CD4-positive, alpha-beta memory T cell (primary cell): ENCODE measurements around the gene KRTAP9-3. TPM values are rescaled to one million over a fixed set of nuclear protein-coding genes. Genes with fewer than 3 reads are reported as not detected.
A peak's percentile ranks its signal among the peaks of the same experiment; 100 is the strongest.
"Not testable (repeated sequence)": the region's sequence is repeated elsewhere in the genome, so short reads cannot be mapped to it uniquely, and the experiment has no call there.

Source experiments
- CTCF ChIA-PET: fragments of 350-600 bp; sonication (Branson Sonifier 250); formaldehyde crosslinking; loops from one replicate; lab custom pipeline; 2021; ENCODE audit warnings: inconsistent platforms; ENCODE audit not compliant: partially characterized antibody; lab: Charles Lee
- POLR2A ChIA-PET: fragments of 350-600 bp; sonication (Branson Sonifier 250); formaldehyde crosslinking; loops from one replicate; lab custom pipeline; 2021; ENCODE audit not compliant: partially characterized antibody; lab: Charles Lee
- DNase-seq, 5 donors: peaks; one replicate each; pipeline versions ENCODE4 v3.0.0 to v3.0.0-alpha.2; 2020 to 2022; ENCODE audit warnings: mixed read lengths in 1 of 5
- H3K27ac ChIP-seq: one replicate; pipeline ENCODE4 v1.7.0; 2013; ENCODE audit warnings: low read depth, low read length
- H3K27me3 ChIP-seq: 2 replicates; pipeline ENCODE4 v1.7.0; 2013; ENCODE audit warnings: mild to moderate bottlenecking, low read length, moderate library complexity; ENCODE audit not compliant: insufficient read depth
- H3K36me3 ChIP-seq: 2 replicates; pipeline ENCODE4 v1.7.0; 2013; ENCODE audit warnings: mild to moderate bottlenecking, low read length, moderate library complexity; ENCODE audit not compliant: insufficient read depth
- H3K4me1 ChIP-seq: 2 replicates; pipeline ENCODE4 v1.7.0; 2013; ENCODE audit warnings: mild to moderate bottlenecking, low read length, moderate library complexity; ENCODE audit not compliant: insufficient read depth
- H3K4me3 ChIP-seq, 2 donors: one replicate each; pipeline ENCODE4 v1.7.0; 2013; ENCODE audit warnings: low read length in 2 of 2, mild to moderate bottlenecking in 1 of 2
- H3K9me3 ChIP-seq, 2 donors: one replicate each; pipeline ENCODE4 v1.7.0; 2013; ENCODE audit warnings: low read length in 2 of 2, control low read depth in 1 of 2; ENCODE audit not compliant: control insufficient read depth in 1 of 2
- H3K27ac Mint-ChIP-seq, 7 donors: one replicate each; pipeline ENCODE4 v1.8.0; 2020 to 2021; ENCODE audit warnings: mixed read lengths in 7 of 7, mild to moderate bottlenecking in 6 of 7, inconsistent platforms in 3 of 7, moderate library complexity in 3 of 7
- H3K27me3 Mint-ChIP-seq, 2 donors: one replicate each; pipeline ENCODE4 v1.8.0; 2020 to 2021; ENCODE audit warnings: mixed read lengths in 2 of 2
- H3K36me3 Mint-ChIP-seq, 2 donors: one replicate each; pipeline ENCODE4 v1.8.0; 2020 to 2021; ENCODE audit warnings: mixed read lengths in 2 of 2, inconsistent platforms in 1 of 2, mild to moderate bottlenecking in 1 of 2
- H3K4me1 Mint-ChIP-seq, 4 donors: one replicate each; pipeline ENCODE4 v1.8.0; 2020 to 2021; ENCODE audit warnings: mixed read lengths in 4 of 4, mild to moderate bottlenecking in 1 of 4
- H3K4me3 Mint-ChIP-seq, 8 donors: one replicate each; pipeline ENCODE4 v1.8.0; 2020 to 2021; ENCODE audit warnings: mixed read lengths in 8 of 8, mild to moderate bottlenecking in 7 of 8, moderate library complexity in 6 of 8, inconsistent platforms in 3 of 8
- H3K9me3 Mint-ChIP-seq, 8 donors: one replicate each; pipeline ENCODE4 v1.8.0; 2020 to 2021; ENCODE audit warnings: mixed read lengths in 8 of 8, mild to moderate bottlenecking in 5 of 8, inconsistent platforms in 3 of 8, moderate library complexity in 1 of 8
- intact Hi-C: fragments of 100-400 bp; cut with micrococcal nuclease; formaldehyde crosslinking; loops from one replicate; pipeline ENCODE4 v1.15.1; 2023
- polyA plus RNA-seq, 2 donors: library from polyadenylated mRNA; unstranded; fragments of 300-500 nt; fragmentation: Illumina TruSeq; gene quantifications; one replicate each; pipeline ENCODE4 v1.2.3, GENCODE V29; 2021
- total RNA-seq, 2 experiments: library from RNA; stranded (reverse); gene quantifications; one replicate each; pipeline ENCODE4 v1.2.3, GENCODE V29; 2021

Gene KRTAP9-3
- total and polyA plus RNA-seq, 4 experiments from 2014 or later: not detected

DNA sequence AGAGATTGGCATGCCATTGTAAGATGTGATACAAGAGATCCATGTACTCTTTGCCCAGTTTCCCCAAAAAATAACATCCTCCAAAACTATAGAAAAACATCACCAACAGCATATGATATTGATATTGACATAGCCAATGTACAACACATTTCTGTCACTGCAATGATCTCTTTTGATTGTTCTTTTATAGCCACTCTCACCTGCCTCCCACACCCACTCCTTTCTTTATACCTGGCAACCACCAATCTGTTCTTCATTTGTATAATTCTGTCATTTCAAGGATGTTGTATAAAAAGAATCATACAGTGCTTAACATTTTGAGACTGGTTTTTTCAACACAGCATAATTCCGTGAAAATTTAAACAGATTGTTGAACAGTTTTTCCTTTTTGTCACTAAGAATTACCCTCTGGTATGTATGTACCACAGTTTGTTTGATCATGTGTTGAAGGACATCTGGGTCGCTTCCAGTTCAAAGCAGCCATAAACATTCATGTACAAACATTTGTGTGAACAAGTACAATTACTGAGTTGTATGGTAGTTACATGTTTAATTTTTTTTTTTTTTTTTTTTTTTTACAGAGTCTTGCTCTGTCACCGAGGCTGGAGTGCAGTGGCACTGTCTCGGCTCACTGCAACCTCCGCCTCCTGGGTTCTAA, 32.7 kb upstream of the KRTAP9-3 start:
- Histone ChIP-seq H3K9me3 (no peaks in the 10 kb centered on the region), H3K27ac (no peak overlapping the region), H3K36me3 (no peaks in the 10 kb centered on the region), H3K4me1 (no peaks in the 10 kb centered on the region), H3K27me3 (no peaks in the 10 kb centered on the region), H3K4me3 (no peak overlapping the region)
- POLR2A ChIA-PET: no interaction called here
- no peak overlapping the region for H3K4me3 Mint-ChIP-seq
- CTCF ChIA-PET: no interaction called here
- H3K9me3 Mint-ChIP-seq: peaks cover 0 to 8% (median 2%) of the 10 kb centered on the region in 8 donors
- peaks cover 0 to 1% (median 0%) of the 10 kb centered on the region in 4 donors for H3K4me1 Mint-ChIP-seq
- intact Hi-C loops: no loop called here
- no peak overlapping the region for H3K27ac Mint-ChIP-seq
- peaks cover 0 to 6% of the 10 kb centered on the region in 2 donors for H3K27me3 Mint-ChIP-seq
- DNase-seq: no peak
- no peaks in the 10 kb centered on the region for H3K36me3 Mint-ChIP-seq

DNA sequence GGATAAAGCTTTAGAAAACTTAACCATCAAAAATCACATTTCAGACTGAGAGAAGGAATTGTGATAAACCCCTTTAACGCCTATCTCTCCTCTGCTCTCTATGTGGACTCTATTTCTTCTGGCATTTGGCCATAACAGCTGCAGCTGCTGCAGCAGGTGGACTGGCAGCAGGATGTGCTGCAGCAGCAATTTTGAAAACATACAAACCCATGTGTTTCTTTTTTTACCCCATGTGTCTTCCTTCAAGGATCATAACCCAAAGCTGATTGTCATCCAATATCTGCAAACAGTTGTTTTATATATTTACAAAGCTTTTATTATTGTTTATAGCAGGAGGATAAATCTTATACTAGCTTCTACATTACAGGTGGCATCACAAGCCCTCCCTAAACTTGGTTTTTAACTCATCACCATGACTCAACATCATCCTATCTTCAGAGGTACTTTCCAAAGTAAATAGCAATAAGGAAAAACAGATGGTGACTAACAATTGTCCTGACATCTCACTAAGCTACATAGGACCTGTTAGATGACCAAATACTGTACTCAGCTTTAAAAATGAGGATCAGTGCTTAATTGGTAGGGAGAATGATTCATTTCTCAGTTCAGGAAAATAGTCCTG, 20.3 kb upstream of the KRTAP9-3 start:
- H3K4me1 Mint-ChIP-seq: peaks cover 0 to 8% (median 2%) of the 10 kb centered on the region in 4 donors
- Histone ChIP-seq H3K27ac (no peak overlapping the region), H3K4me1 (no peaks in the 10 kb centered on the region), H3K27me3 (no peaks in the 10 kb centered on the region), H3K4me3 (no peak overlapping the region), H3K36me3 (no peaks in the 10 kb centered on the region), H3K9me3 (no peaks in the 10 kb centered on the region)
- intact Hi-C loops: no loop called here
- H3K27ac Mint-ChIP-seq: no peak overlapping the region
- peaks cover 23 to 24% of the 10 kb centered on the region in 2 donors for H3K27me3 Mint-ChIP-seq
- peak in 1 of 5 donors; percentile 4 for DNase-seq
- ChIA-PET POLR2A (no interaction called here), CTCF (interaction anchor here (1.0 kb wide), 1 partner anchor 111 kb away, joined by 3 read pairs; no protein-coding TSS in a partner anchor)
- H3K36me3 Mint-ChIP-seq: peaks cover 0 to 4% of the 10 kb centered on the region in 2 donors
- H3K4me3 Mint-ChIP-seq: no peak overlapping the region
- H3K9me3 Mint-ChIP-seq: peaks cover 0 to 5% (median 0%) of the 10 kb centered on the region in 8 donors

DNA sequence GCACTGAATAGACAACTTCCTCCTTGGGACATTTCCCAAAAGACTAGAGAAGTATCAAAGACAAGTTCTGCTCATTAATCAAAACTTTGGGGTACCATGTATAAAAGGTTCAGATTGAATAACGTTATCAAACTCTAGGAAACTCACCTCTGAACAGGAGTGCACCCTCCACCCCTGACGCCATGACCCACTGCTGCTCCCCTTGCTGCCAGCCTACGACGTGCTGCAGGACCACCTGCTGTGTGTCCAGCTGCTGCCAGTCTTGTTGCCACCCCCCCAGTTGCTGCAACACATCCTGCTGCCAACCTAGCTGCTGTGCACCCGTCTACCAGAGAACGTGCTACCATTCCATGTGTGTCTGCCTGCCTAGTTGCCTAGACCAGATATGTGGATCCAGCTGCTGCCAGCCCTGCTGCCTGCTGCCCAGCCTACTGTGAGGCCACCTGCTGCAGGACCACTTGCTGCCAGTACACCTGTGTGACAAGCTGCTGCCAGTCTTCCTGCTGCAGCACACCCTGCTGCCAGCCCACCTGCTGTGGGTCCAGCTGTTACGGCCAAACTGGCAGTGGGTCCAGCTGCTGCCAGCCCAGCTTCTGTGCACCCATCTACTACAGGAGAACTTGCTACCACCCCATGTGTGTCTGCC, 19.6 kb upstream of the KRTAP9-3 start:
- intact Hi-C loops: no loop called here
- Histone ChIP-seq H3K27ac (no peak overlapping the region), H3K4me1 (no peaks in the 10 kb centered on the region), H3K4me3 (no peak overlapping the region), H3K27me3 (no peaks in the 10 kb centered on the region), H3K9me3 (no peaks in the 10 kb centered on the region), H3K36me3 (no peaks in the 10 kb centered on the region)
- Mint-ChIP-seq H3K27me3 (peaks cover 25 to 27% of the 10 kb centered on the region in 2 donors), H3K27ac (peak overlapping the region in 1 of 7 donors; percentile 19), H3K4me3 (no peak overlapping the region), H3K4me1 (peaks cover 0 to 8% (median 2%) of the 10 kb centered on the region in 4 donors), H3K9me3 (peaks cover 0 to 5% (median 0%) of the 10 kb centered on the region in 8 donors), H3K36me3 (peaks cover 0 to 4% of the 10 kb centered on the region in 2 donors)
- CTCF ChIA-PET: interaction anchor here (1.0 kb wide), 1 partner anchor 110 kb away, joined by 3 read pairs; no protein-coding TSS in a partner anchor
- POLR2A ChIA-PET: no interaction called here
- no peak for DNase-seq

- peaks cover 12 to 14% of the 10 kb centered on the region in 2 donors for H3K27me3 Mint-ChIP-seq
- DNase-seq: no peak
- peaks cover 0 to 8% (median 2%) of the 10 kb centered on the region in 4 donors for H3K4me1 Mint-ChIP-seq
- Histone ChIP-seq H3K36me3 (no peaks in the 10 kb centered on the region), H3K4me3 (no peak overlapping the region), H3K27ac (no peak overlapping the region), H3K4me1 (no peaks in the 10 kb centered on the region), H3K9me3 (no peaks in the 10 kb centered on the region), H3K27me3 (no peaks in the 10 kb centered on the region)
- H3K9me3 Mint-ChIP-seq: peaks cover 0 to 11% (median 2%) of the 10 kb centered on the region in 8 donors
- no peak overlapping the region for H3K4me3 Mint-ChIP-seq
- CTCF ChIA-PET: no interaction called here
- H3K36me3 Mint-ChIP-seq: peaks cover 0 to 3% of the 10 kb centered on the region in 2 donors
- intact Hi-C loops: no loop called here
- POLR2A ChIA-PET: no interaction called here
- H3K27ac Mint-ChIP-seq: no peak overlapping the region
These were observed 16.6 kb upstream of the KRTAP9-3 start for GRCh38 chr17:41215681-41216080.

- H3K4me1 ChIP-seq: no peaks in the 10 kb centered on the region
- no peak overlapping the region for H3K4me3 ChIP-seq
- ChIA-PET POLR2A (no interaction called here), CTCF (no interaction called here)
- no peak for DNase-seq
- Mint-ChIP-seq H3K9me3 (peaks cover 0 to 12% (median 2%) of the 10 kb centered on the region in 8 donors), H3K27me3 (peaks cover 7 to 9% of the 10 kb centered on the region in 2 donors), H3K4me3 (no peak overlapping the region), H3K36me3 (peaks cover 0 to 3% of the 10 kb centered on the region in 2 donors), H3K4me1 (no peaks in the 10 kb centered on the region), H3K27ac (no peak overlapping the region)
- no peaks in the 10 kb centered on the region for H3K9me3 ChIP-seq
- no peaks in the 10 kb centered on the region for H3K36me3 ChIP-seq
- no peaks in the 10 kb centered on the region for H3K27me3 ChIP-seq
- intact Hi-C loops: no loop called here
- H3K27ac ChIP-seq: no peak overlapping the region
These were observed 8.4 kb upstream of the KRTAP9-3 start for GRCh38 chr17:41223821-41224220.

- POLR2A ChIA-PET: interaction anchor here (0.6 kb wide), 1 partner anchor 1213 kb away, joined by 3 read pairs; no protein-coding TSS in a partner anchor
- no peaks in the 10 kb centered on the region for H3K4me1 Mint-ChIP-seq
- Histone ChIP-seq H3K9me3 (no peaks in the 10 kb centered on the region), H3K4me3 (no peak overlapping the region), H3K36me3 (no peaks in the 10 kb centered on the region), H3K27ac (no peak overlapping the region), H3K27me3 (no peaks in the 10 kb centered on the region), H3K4me1 (no peaks in the 10 kb centered on the region)
- no peak overlapping the region for H3K4me3 Mint-ChIP-seq
- CTCF ChIA-PET: no interaction called here
- intact Hi-C loops: no loop called here
- H3K36me3 Mint-ChIP-seq: no peaks in the 10 kb centered on the region
- H3K27me3 Mint-ChIP-seq: peaks cover 7 to 9% of the 10 kb centered on the region in 2 donors
- no peak for DNase-seq
- peaks cover 0 to 2% (median 0%) of the 10 kb centered on the region in 8 donors for H3K9me3 Mint-ChIP-seq
- H3K27ac Mint-ChIP-seq: no peak overlapping the region
These were observed 6.2 kb upstream of the KRTAP9-3 start for GRCh38 chr17:41226051-41226450.

- intact Hi-C loops, POLR2A ChIA-PET, H3K27me3 Mint-ChIP-seq, H3K27me3 ChIP-seq, H3K4me3 ChIP-seq, H3K4me1 Mint-ChIP-seq, H3K4me1 ChIP-seq, H3K27ac Mint-ChIP-seq, DNase-seq, H3K9me3 ChIP-seq, H3K36me3 ChIP-seq, H3K27ac ChIP-seq, H3K4me3 Mint-ChIP-seq, CTCF ChIA-PET, H3K9me3 Mint-ChIP-seq, H3K36me3 Mint-ChIP-seq: not testable (repeated sequence)
These were observed 5.6 kb upstream of the KRTAP9-3 start, which contains the start of gene KRTAP9-2 for GRCh38 chr17:41226598-41227095. Gene KRTAP9-2, plus strand, starts transcription at chr17:41226648. Its CDS starts 7 bp downstream, at chr17:41226655.
